Transverse colon (tissue), 4 donors: ENCODE data around the gene PRKCB. TPM values are rescaled to one million over a fixed set of nuclear protein-coding genes. Genes with fewer than 3 reads are reported as not detected.
"Not testable (repeated sequence)": the region's sequence is repeated elsewhere in the genome, so short reads cannot be mapped to it uniquely, and the experiment has no call there.

ENCODE experiments used
- DNase-seq: peaks from one replicate; pipeline ENCODE4 v3.0.0-alpha.2; 2019
- H3K27ac ChIP-seq, 4 donors: fragments of 200-600 bp; sonication (generic); 2 replicates each; pipeline ENCODE4 v1.5.1; 2016 to 2018; ENCODE audit warnings: inconsistent platforms in 4 of 4
- H3K27me3 ChIP-seq: fragments of 200-600 bp; sonication (generic); 2 replicates; pipeline ENCODE4 v1.5.1; 2017; ENCODE audit warnings: inconsistent platforms
- H3K36me3 ChIP-seq, 4 donors: fragments of 200-600 bp; sonication (generic); 2 replicates each; pipeline ENCODE4 v1.5.1; 2017 to 2019; ENCODE audit warnings: inconsistent platforms in 4 of 4
- H3K4me1 ChIP-seq, 4 donors: fragments of 200-600 bp; sonication (generic); 2 replicates each; pipeline ENCODE4 v1.5.1; 2017 to 2020; ENCODE audit warnings: inconsistent platforms in 4 of 4
- H3K4me3 ChIP-seq, 4 donors: fragments of 200-600 bp; sonication (generic); 1 replicate in 1 of 4; 2 replicates in 3 of 4; pipeline versions ENCODE4 v1.5.1 to v1.6.1; 2017 to 2019; ENCODE audit warnings: inconsistent platforms in 4 of 4
- H3K9me3 ChIP-seq, 2 donors: fragments of 200-600 bp; sonication (generic); 2 replicates each; pipeline ENCODE4 v1.5.1; 2017 to 2019; ENCODE audit warnings: inconsistent platforms in 2 of 2
- EP300 ChIP-seq: sonication (generic); formaldehyde crosslinking; IDR thresholded peaks from one replicate; pipeline ENCODE4 v1.6.1; 2017; ENCODE audit warnings: antibody characterized with exemption, low read depth
- POLR2A ChIP-seq: fragments of 450-650 bp; IDR thresholded peaks from one replicate; pipeline ENCODE4 v1.6.1; 2016; ENCODE audit warnings: antibody characterized with exemption, mild to moderate bottlenecking, moderate library complexity
- POLR2AphosphoS5 ChIP-seq, 3 donors: sonication (generic); formaldehyde crosslinking; IDR thresholded peaks; one replicate each; pipeline ENCODE4 v1.6.1; 2016; ENCODE audit warnings: antibody characterized with exemption in 3 of 3
- WGBS, 2 donors: methylation state at CpG; one replicate each; pipeline ENCODE4 v1.1.5; 2018; ENCODE audit warnings: low coverage in 1 of 2; 5-methylcytosine and 5-hydroxymethylcytosine counted together
- in situ Hi-C, 4 donors: fragments of 200-750 bp; cut with MboI; loops; one replicate each; pipeline versions ENCODE4 v1.15.0 to v1.15.1; 2017; ENCODE audit warnings: low sequenced_read_pairs in 3 of 4, low pct_ligation_motif_present in 1 of 4, low pct_unique_long_range_greater_than_20kb in 1 of 4
- intact Hi-C: fragments of 100-400 bp; cut with DNase I; formaldehyde crosslinking; loops from one replicate; pipeline ENCODE4 v1.15.1; 2023; ENCODE audit warnings: low total_unique reads
- total RNA-seq, 4 donors: library from RNA; depleted of rRNA; stranded (reverse); fragments of >200 nt; gene quantifications; one replicate each; pipeline ENCODE4 v1.1.0, GENCODE V29; 2016
- TF ChIP-seq, protein P1 (sequence below), 5 experiments: fragments of 200-600 bp in 3 of 5; fragments of 450-650 bp in 2 of 5; sonication (generic) in 3 of 5; IDR thresholded peaks; 1 replicate in 2 of 5; 2 replicates in 3 of 5; pipeline ENCODE4 v1.5.1; 2016 to 2017; ENCODE audit warnings: antibody characterized with exemption in 5 of 5, inconsistent platforms in 3 of 5, mild to moderate bottlenecking in 2 of 5, moderate library complexity in 1 of 5

Gene PRKCB
- total RNA-seq, 4 donors from 2014 or later: 9.0 to 28.3 (median 15.2) TPM

DNA sequence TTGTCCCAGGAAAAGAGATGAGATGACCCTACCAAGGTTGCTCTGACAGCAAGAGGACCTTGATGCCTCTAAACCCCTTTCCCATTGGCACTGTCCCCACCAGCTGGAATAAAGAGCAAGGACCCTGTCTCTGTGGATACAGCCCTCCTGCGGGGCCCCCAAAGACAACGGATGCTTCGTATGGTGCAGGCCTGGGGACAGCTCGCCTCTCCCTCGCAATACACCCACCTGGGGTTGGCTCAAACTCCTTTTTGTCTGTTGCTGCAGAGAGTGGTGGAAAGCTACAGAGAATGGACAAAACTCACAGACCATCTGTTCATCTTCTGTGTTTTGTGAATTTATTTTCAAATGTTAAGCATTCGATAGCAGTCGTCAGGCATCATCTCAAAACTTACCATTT lies 392.7 kb downstream of the PRKCB start:
- no peak overlapping the region for H3K4me3 ChIP-seq
- no peaks in the 10 kb centered on the region for H3K27me3 ChIP-seq
- no peaks in the 10 kb centered on the region for H3K4me1 ChIP-seq
- in situ Hi-C loops (no loop called here), intact Hi-C loops (loop anchor here (1.0 kb wide), 1 partner anchor 51 kb away; no protein-coding TSS in a partner anchor)
- 89 to 93% methylated on average over 7 of the region's 7 CpGs for WGBS, 2 donors
- TF ChIP-seq, protein P1, sequence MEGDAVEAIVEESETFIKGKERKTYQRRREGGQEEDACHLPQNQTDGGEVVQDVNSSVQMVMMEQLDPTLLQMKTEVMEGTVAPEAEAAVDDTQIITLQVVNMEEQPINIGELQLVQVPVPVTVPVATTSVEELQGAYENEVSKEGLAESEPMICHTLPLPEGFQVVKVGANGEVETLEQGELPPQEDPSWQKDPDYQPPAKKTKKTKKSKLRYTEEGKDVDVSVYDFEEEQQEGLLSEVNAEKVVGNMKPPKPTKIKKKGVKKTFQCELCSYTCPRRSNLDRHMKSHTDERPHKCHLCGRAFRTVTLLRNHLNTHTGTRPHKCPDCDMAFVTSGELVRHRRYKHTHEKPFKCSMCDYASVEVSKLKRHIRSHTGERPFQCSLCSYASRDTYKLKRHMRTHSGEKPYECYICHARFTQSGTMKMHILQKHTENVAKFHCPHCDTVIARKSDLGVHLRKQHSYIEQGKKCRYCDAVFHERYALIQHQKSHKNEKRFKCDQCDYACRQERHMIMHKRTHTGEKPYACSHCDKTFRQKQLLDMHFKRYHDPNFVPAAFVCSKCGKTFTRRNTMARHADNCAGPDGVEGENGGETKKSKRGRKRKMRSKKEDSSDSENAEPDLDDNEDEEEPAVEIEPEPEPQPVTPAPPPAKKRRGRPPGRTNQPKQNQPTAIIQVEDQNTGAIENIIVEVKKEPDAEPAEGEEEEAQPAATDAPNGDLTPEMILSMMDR (IDR thresholded peaks at IDR 0.05): no peak
- no peak for TF ChIP-seq EP300
- TF ChIP-seq POLR2AphosphoS5 (IDR thresholded peaks at IDR 0.05): no peak
- no peak for TF ChIP-seq POLR2A
- H3K27ac ChIP-seq: no peak overlapping the region
- no peaks in the 10 kb centered on the region for H3K9me3 ChIP-seq
- no peak for DNase-seq
- H3K36me3 ChIP-seq: no peaks in the 10 kb centered on the region

DNA sequence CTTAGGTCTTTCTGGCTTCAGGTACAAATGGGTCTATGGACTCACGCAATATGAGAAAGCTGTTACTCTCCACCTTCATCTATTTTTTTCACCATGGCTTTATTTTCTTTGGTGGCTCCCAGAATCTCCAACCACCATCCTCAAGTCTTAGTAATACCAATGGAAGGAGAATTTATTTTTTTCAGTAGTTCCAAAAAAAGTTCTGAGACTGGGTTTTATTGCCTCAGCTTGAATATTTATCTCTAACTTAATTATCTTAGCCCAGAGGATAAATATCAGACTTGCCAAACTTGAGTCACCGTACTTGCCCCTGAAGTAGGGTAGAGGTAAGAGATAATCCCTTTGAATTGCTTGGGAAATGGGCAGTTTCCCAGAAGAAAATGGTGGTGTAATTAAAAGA lies 397.2 kb downstream of the PRKCB start:
- no peak overlapping the region for H3K27ac ChIP-seq
- intact Hi-C loops (no loop called here), in situ Hi-C loops (no loop called here)
- no peak overlapping the region for H3K4me3 ChIP-seq
- H3K9me3 ChIP-seq: peaks cover 0 to 4% of the 10 kb centered on the region in 2 donors
- 68 to 71% methylated on average over 2 of the region's 2 CpGs for WGBS, 2 donors
- no peaks in the 10 kb centered on the region for H3K4me1 ChIP-seq
- no peaks in the 10 kb centered on the region for H3K36me3 ChIP-seq
- no peak for TF ChIP-seq EP300
- no peak for TF ChIP-seq POLR2A
- TF ChIP-seq POLR2AphosphoS5 (IDR thresholded peaks at IDR 0.05): no peak
- TF ChIP-seq, protein P1 (IDR thresholded peaks at IDR 0.05): no peak
- no peak for DNase-seq
- no peaks in the 10 kb centered on the region for H3K27me3 ChIP-seq

DNA sequence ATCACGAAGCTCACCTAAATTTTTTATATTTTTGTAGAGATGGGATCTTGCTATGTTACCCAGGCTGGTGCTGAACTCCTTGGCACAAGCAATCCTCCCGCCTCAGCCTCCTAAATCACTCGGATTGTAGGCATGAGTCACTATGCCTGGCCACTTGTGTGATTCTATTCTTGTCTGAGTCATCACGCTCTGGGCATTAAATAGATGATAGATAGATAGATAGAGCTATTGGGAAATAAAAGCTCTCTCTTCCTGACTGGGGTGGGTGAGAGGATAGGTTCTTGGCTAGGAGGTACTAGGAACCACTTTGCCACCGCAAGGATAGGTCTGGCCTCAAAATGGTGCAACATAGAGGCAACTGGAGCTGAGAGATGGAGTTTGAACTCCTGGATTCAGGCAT lies 399.0 kb downstream of the PRKCB start:
- Histone ChIP-seq H3K4me3 (no peak overlapping the region), H3K9me3 (peaks cover 0 to 4% of the 10 kb centered on the region in 2 donors), H3K36me3 (no peaks in the 10 kb centered on the region), H3K27ac (no peak overlapping the region), H3K4me1 (no peaks in the 10 kb centered on the region), H3K27me3 (no peaks in the 10 kb centered on the region)
- intact Hi-C loops (no loop called here), in situ Hi-C loops (no loop called here)
- WGBS, 2 donors: 0 to 77% methylated on average over 1 to 5 of the region's 5 CpGs
- TF ChIP-seq, protein P1 (IDR thresholded peaks at IDR 0.05): no peak
- TF ChIP-seq POLR2A: no peak
- TF ChIP-seq EP300: no peak
- no peak for TF ChIP-seq POLR2AphosphoS5 (IDR thresholded peaks at IDR 0.05)
- no peak for DNase-seq

DNA sequence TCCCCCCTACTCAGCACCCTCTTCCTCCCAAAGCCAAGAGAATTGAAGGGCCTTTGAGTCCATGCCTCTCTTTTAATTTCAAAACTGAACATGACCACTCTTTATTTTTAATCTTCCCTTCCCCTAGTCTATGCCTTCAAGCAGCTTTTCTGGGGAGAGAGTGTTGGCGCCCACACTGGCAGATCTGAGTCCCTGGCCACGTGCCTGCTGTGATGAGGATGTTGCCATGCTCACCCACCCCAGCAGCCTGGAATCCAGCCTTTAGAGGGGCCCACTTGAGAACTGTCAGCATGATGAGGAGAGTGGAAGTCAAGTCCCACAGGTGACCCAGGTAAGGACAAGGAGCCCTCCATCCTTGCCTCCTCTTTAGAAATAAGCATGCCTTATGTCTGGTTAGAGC lies 400.0 kb downstream of the PRKCB start:
- no peak overlapping the region for H3K4me3 ChIP-seq
- WGBS, 2 donors: 42% methylated on average over 2 of the region's 2 CpGs; no CpG with 5 or more reads in 1 of the 2 donors
- no peak for TF ChIP-seq POLR2A
- TF ChIP-seq, protein P1 (IDR thresholded peaks at IDR 0.05): no peak
- no peak for TF ChIP-seq POLR2AphosphoS5 (IDR thresholded peaks at IDR 0.05)
- TF ChIP-seq EP300: no peak
- H3K9me3 ChIP-seq: peaks cover 0 to 4% of the 10 kb centered on the region in 2 donors
- H3K36me3 ChIP-seq: no peaks in the 10 kb centered on the region
- no peak overlapping the region for H3K27ac ChIP-seq
- H3K27me3 ChIP-seq: no peaks in the 10 kb centered on the region
- intact Hi-C loops: no loop called here
- no peaks in the 10 kb centered on the region for H3K4me1 ChIP-seq
- in situ Hi-C loops: no loop called here
- no peak for DNase-seq

DNA sequence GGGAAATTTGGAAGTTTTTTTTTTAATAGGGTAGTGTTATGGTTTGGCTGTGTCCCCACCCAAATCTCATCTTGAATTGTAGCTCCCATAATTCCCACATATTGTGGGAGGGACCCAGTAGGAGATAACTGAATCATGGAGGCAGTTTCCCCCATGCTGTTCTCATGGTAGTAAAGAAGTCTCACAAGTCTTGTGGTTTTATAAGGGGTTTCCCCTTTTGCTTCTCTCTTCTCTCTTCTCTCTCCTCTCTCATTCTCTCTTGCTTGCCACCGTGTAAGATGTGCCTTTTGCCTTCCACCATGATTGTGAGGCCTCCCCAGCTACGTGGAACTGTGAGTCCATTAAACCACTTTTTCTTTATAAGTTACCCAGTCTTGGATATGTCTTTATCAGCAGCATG lies 403.1 kb downstream of the PRKCB start:
- H3K27me3 ChIP-seq, DNase-seq, intact Hi-C loops, in situ Hi-C loops, H3K4me1 ChIP-seq, H3K4me3 ChIP-seq, H3K9me3 ChIP-seq, H3K27ac ChIP-seq, H3K36me3 ChIP-seq: not testable (repeated sequence)
- WGBS, 2 donors: 21 to 58% methylated on average over 2 of the region's 2 CpGs
